Measurements from ENCODE around the gene PAQR6.

Gene PAQR6

GRCh38 chr1:156200044-156200443 is 47.8 kb downstream of the PAQR6 start:
- no peak overlapping the region for H3K27ac ChIP-seq (ENCODE audit: low read depth, low read length)
- no peak overlapping the region for H3K9ac ChIP-seq (ENCODE audit: low read length)
- no peaks in the 10 kb centered on the region for H3K4me1 ChIP-seq (ENCODE audit: control insufficient read depth, insufficient read depth, low read length)
- H3K4me3 ChIP-seq (ENCODE audit: low read length) = no peak overlapping the region
- peaks cover 8% of the 10 kb centered on the region for H3K36me3 ChIP-seq (ENCODE audit: control insufficient read depth, insufficient read depth, low read length)
- H3K27me3 ChIP-seq (ENCODE audit: control insufficient read depth, insufficient read depth, low read length) = no peaks in the 10 kb centered on the region

- Histone ChIP-seq H3K36me3 (ENCODE audit: control insufficient read depth, insufficient read depth, low read length) (peaks cover 8% of the 10 kb centered on the region), H3K27ac (ENCODE audit: low read depth, low read length) (no peak overlapping the region), H3K4me1 (ENCODE audit: control insufficient read depth, insufficient read depth, low read length) (peaks cover 4% of the 10 kb centered on the region)
Observed at GRCh38 chr1:156198831-156199349, 49.0 kb downstream of the PAQR6 start.

GRCh38 chr1:156196445-156196844 is 51.4 kb downstream of the PAQR6 start:
- H3K36me3 ChIP-seq (ENCODE audit: control insufficient read depth, insufficient read depth, low read length) = peaks cover 3% of the 10 kb centered on the region
- H3K27ac ChIP-seq (ENCODE audit: low read depth, low read length) = no peak overlapping the region
- H3K27me3 ChIP-seq (ENCODE audit: control insufficient read depth, insufficient read depth, low read length) = no peaks in the 10 kb centered on the region
- no peak overlapping the region for H3K9ac ChIP-seq (ENCODE audit: low read length)
- H3K4me3 ChIP-seq (ENCODE audit: low read length) = no peak overlapping the region
- peaks cover 7% of the 10 kb centered on the region for H3K4me1 ChIP-seq (ENCODE audit: control insufficient read depth, insufficient read depth, low read length)

More at GRCh38 chr1:156198831-156199349, 49.0 kb downstream of the PAQR6 start:
- no peak overlapping the region for H3K9ac ChIP-seq (ENCODE audit: low read length)
- H3K4me3 ChIP-seq (ENCODE audit: low read length) = no peak overlapping the region
- no peaks in the 10 kb centered on the region for H3K27me3 ChIP-seq (ENCODE audit: control insufficient read depth, insufficient read depth, low read length)

- H3K27me3 ChIP-seq (ENCODE audit: control insufficient read depth, insufficient read depth, low read length) = no peaks in the 10 kb centered on the region
- no peak overlapping the region for H3K9ac ChIP-seq (ENCODE audit: low read length)
- no peak overlapping the region for H3K27ac ChIP-seq (ENCODE audit: low read depth, low read length)
- H3K4me3 ChIP-seq (ENCODE audit: low read length) = no peak overlapping the region
- H3K36me3 ChIP-seq (ENCODE audit: control insufficient read depth, insufficient read depth, low read length) = peaks cover 3% of the 10 kb centered on the region
- H3K4me1 ChIP-seq (ENCODE audit: control insufficient read depth, insufficient read depth, low read length) = peaks cover 7% of the 10 kb centered on the region
Observed at GRCh38 chr1:156195853-156196252, 52.0 kb downstream of the PAQR6 start.

GRCh38 chr1:156194300-156194652 is 53.6 kb downstream of the PAQR6 start:
- peaks cover 7% of the 10 kb centered on the region for H3K4me1 ChIP-seq (ENCODE audit: control insufficient read depth, insufficient read depth, low read length)
- H3K27ac ChIP-seq (ENCODE audit: low read depth, low read length) = peak overlapping the region; percentile 60
- no peaks in the 10 kb centered on the region for H3K27me3 ChIP-seq (ENCODE audit: control insufficient read depth, insufficient read depth, low read length)
- H3K4me3 ChIP-seq (ENCODE audit: low read length) = peak overlapping the region; percentile 98
- peak overlapping the region; percentile 89 for H3K9ac ChIP-seq (ENCODE audit: low read length)
- H3K36me3 ChIP-seq (ENCODE audit: control insufficient read depth, insufficient read depth, low read length) = peaks cover 3% of the 10 kb centered on the region

- Histone ChIP-seq H3K36me3 (ENCODE audit: control insufficient read depth, insufficient read depth, low read length) (peaks cover 3% of the 10 kb centered on the region), H3K4me1 (ENCODE audit: control insufficient read depth, insufficient read depth, low read length) (peaks cover 7% of the 10 kb centered on the region), H3K27me3 (ENCODE audit: control insufficient read depth, insufficient read depth, low read length) (no peaks in the 10 kb centered on the region), H3K4me3 (ENCODE audit: low read length) (peak within 1 kb of the TSS; percentile 98), H3K9ac (ENCODE audit: low read length) (peak within 1 kb of the TSS; percentile 89), H3K27ac (ENCODE audit: low read depth, low read length) (peak within 1 kb of the TSS; percentile 82)
Observed at GRCh38 chr1:156193488-156194299, 54.2 kb downstream of the PAQR6 start, which contains the start of gene SLC25A44. TSS of gene SLC25A44 (plus strand) at chr1:156194104. CDS start at chr1:156199848, 5,744 bp downstream.

Measured in rectal smooth muscle tissue (tissue), 1 donor.